Fibroblast of peridontal ligament (primary cell): ENCODE data around the gene SAP25.
"Not testable (repeated sequence)": the region's sequence is repeated elsewhere in the genome, so short reads cannot be mapped to it uniquely, and the experiment has no call there.

Experiments used
- DNase-seq: peaks from one replicate; pipeline ENCODE4 v3.0.0-alpha.2; 2010; ENCODE audit errors: extremely low read depth

Gene SAP25

DNA sequence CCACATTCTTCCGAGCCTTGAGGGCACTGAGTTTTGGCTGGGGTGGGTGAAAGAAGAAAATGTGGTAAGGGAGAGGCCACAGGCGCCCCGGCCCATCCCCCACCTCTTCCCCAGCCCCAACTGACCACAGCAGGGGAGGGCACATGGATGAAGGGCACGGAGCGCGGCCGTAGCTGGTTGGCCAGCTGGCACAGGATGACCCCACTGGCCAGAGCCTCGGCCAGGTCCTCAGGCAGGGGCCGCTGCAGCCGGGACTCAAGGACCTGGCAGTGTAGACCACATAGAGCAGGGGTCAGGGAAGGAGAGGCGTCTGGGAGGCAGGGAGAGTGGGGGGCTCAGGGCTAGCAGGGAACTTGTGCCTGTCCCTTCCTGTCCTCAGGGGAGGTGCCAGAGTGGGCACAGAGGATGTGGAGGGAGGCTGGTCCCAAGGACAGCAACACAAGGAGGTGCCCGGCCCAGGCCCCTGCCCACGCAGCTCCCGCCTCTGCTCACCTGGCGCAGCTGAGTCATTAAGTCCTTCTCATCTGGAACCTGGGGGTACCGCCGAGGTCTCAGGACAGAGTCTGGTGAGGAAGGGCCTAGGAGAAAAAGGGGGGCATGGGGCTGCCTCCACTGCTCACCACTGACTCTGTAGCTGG is 2.2 kb upstream of the SAP25 start:
- no peak for DNase-seq

DNA sequence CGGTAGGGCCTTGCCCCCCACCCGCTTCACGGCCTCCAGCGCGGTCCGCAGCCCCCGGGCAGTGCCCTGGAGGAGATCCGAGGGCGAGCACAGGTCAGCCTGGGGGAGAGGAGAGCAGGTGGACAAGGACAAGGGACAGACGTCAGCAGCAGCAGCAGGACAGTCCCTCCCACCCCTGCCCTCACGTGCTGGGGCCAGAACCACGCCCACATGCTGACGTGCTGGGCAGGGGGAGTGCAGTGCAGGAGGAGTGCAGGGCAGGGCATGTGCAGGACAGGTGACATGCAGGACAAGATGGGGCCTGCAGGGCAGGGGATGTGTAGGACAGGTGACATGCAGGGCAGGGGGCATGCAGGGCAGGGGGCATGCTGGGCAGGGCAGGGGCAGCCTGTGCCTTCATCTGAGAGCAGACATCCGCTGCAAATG is 1.5 kb upstream of the SAP25 start:
- no peak for DNase-seq

DNA sequence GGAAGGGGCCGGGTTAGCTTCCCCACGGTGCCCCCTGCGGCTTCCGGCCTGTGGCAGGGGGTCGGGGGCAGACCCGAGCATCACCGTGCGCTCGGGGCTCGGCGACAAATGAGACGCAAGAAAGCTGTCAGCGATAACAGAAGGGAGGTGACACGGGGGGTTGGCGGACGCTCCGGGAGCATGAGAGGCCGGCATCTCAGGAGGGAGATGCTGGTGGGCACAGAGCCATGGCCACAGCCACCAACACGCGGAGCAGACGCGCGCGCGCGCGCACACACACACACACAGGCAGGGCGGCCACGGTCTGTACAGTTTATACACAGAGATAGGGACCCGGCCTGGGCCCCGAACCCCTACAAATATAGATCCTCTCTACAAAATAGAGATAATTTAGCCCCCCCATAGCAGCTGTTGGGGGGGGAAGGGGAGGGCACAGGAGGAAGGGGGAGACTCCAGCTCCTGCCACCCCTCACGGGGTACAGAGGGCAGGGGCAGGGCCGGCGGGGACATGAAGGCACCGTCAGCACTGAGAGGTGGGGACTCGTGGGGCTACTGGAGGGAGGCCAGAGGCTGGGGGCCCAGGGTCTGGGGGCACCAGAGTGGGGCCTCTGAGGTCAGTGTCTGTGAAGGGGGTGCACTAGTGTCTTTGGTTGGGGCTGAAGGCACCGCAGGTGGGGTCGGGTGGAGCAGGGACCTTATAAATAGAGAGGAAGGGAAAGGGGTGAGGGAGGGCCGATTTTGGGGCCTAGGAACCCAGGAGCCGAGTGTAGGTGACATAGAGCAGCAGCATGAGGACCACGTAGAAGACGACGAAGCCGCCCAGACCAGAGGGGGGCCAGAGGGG is 884 bp upstream of the SAP25 start:
- DNase-seq, result no peak

DNA sequence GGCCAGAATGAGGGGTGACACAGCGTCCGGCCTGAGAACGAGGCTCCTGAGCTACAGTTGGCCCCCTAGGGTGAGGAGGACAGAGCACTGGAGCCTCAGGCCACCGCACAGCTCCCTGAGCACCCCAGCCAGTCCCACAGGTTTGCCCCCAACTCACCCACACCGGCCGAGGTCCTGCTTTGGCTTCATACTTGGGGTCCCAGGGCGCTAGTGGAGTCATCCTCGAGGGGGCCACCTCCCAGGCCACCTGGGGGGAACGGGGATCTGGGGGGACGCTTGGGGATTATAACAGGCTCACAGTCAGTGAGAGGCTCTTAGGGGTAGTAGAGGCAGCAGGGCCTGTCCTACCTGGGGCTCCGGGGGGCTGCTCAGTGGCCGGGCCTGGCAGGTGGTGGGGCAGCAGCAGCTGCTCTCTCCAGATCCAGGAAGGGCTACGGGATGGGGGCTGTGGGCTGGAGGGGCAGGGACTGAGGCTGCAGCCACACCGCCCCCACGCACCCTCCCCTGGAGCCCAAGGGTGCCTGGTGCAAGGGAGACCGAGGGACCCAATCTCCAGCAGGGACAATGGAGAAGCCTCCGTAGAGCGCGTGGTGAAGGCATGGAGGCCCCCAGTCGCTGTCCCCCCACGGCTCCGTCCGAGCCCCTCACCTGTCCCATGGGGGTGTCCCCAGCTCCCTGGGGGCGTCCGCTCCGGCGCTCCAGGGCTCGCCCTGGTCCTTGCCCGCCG is 588 bp downstream of the SAP25 start:
- no peak for DNase-seq

DNA sequence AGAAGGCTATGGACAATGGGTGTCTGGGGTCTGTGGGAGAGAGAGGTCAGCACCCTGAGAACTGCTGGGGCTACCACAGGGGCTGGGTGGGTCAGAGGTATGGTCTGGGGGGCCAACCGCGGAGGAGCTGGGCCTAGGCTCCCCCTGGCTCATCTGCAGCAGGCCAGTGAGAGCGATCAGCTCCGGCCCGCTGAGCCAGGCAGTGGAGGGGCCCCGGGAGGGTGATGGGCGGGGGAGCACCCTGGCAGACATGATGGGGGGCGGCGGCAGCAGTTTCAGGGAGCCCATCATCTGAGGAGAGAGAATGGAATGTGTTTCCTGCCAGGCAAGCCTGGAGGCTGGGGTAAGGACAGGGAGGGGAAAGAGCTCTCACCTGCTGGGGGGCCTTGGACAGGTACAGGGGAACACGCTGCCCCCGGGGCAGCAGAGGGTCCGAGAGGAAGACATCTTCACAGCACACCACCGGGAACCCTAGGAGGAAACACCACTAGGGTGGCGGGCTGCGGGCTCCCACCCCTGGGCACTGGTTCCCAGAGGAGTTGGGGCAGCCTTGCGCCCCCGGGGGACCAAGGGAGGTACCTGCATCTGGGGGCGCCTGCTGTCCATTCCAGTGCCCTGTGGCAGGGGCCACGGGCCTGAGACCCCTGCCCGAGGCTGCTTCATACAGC is 1.3 kb downstream of the SAP25 start:
- no peak for DNase-seq

DNA sequence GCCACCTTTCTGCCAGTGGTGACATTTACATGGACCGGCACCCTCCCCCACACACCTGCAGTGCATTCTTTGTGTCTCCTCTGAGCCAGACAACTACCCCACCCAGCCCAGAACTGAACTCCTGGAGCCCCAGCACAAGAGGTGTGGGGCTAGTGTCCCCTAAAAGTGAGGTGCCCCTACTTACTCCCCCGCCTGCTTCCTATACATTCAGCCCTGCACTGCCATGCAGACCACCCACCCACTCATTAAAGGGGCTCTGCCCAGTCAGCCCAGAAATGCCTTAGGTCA is 1.9 kb downstream of the SAP25 start:
- DNase-seq, result no peak

DNA sequence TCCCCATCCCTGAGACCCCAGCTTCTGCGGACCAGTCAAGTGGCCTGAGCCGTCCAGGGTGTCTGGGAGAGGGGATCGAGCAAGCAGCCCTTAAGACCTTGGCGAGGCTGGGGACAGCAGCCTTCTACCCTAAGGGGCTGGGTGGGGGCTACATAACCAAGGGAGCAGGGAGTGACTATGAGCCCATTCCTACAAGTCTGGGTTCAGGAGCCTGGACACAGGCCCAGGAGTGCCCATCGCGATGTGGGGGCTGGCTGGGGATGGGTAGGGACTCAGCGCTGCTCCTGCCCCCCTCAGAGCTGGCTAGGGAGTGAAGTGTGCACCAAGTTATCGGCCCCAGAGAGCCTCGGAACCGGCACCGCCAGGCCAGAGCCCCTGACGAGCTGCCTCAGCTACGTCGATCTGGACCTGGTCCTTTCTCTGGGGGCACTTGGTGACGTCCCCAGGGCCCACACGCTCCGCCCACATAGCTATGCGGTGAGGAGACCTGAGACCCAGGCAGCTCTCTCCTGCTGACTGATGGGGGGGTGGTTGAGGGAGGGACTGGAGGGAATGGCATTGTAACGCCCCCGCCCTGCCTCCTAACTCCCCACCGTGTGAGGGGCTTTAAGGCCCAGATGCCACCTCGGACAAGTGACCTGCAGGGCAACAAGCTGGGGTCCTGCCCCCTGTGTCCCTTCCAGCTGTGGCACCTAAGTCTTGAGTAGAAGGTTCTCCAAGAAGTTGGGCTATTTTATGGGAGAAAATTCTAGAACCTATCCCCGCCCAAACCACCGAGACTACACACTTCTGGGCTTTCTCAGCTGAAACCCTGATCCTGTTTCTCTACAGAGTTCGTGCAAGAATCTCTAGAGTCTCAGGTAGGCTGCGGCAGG is 2.5 kb downstream of the SAP25 start:
- no peak for DNase-seq

DNA sequence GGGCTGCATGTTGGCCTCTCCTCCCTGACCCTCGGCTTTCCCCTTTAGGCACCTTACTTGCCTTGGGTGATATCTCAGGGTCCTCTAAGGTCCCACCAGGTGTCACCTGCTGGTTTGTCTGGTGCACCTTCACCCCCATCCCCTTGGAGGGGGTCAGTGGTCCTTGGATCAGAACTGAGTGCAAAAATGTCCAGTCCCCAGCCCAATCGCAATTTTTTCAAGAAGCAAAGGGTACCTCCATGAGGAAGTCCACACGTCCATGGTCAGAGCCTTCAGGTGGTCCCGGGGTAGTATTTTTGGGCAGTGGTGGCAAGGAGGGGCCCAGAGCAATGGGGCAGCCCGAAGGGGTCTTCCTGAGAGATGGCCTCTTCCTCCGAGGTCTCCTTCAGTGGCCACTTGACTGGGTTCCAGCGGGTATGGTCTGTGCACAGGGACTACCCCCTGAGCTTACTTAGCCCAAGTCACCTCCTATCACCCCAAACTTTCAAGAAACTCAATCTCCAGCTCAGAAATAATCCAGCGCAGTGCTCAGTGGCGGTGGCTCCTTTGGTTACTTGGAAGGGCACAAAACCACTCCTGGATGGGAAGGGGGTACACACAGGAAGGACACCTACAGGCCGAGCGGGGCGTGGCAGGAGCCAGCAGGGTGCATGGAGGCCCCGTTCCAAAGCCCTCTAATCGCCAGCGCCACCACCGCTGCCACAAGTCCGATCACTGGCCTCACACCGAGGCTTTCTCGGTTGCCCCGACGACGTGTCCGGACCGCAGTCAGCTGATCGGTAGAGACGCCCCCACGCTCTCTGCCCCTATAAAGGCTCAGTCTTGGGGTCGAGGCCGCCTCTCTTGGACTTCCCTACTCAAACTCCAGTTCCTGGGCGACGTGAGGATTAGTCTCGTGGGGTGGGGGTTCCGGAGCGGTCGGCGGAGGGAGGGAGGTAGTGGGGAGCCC is 4.5 kb downstream of the SAP25 start:
- DNase-seq, result no peak

DNA sequence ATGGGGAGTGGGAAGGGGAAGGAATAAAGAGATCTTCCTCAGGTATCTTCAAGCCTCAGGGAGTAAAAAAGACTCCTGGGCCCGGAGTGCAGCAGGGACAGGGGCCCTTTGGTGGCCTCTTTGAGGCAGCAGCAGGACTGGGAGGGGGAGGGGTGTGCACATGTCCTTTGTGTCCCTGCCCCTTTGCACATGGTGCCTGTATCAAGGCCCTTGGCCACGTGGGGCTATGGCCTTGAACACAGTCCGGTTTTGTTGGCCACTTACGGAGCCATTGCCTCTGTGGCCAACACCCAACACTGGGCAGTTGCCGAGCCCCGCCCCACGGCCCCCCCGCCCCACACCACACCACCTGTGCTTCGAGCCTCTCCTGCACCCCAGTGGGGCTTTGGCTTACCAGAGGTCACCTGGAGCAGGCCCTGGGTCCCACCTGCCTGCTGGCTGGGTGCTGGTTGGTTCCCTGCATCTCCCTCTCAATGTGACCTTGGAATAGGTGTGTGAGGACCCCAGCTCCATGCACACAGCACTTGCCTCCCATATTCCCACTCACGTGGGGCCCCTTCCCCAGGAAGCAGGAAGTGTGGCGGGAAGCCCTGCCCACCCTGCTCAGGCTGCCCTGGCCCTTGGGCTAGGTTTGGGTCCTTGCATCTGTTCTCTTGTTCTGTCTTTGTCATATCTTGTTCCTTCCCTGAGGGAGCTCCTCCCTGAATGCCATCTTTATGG is 5.4 kb downstream of the SAP25 start:
- no peak for DNase-seq

DNA sequence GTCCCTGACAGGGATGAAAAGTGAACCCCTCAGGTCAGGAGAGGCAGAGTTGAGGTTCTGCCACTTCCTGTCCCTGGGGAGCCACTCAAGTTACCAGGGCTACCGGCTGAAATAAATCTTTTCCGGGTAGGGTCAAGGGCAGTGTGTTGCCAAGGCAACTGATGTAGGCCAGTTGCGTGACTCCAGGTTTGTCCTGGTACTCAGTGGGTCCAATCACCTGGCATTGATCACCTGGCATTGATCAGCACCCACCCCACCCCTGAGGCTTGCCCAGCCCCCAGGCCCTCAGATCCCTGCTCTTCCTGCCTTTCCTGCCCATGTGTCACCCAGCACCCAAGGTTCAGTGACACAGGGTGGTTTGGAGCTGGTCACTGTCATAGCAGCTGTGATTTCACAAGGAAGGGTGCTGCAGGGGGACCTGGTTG is 5.9 kb downstream of the SAP25 start:
- DNase-seq, result no peak

DNA sequence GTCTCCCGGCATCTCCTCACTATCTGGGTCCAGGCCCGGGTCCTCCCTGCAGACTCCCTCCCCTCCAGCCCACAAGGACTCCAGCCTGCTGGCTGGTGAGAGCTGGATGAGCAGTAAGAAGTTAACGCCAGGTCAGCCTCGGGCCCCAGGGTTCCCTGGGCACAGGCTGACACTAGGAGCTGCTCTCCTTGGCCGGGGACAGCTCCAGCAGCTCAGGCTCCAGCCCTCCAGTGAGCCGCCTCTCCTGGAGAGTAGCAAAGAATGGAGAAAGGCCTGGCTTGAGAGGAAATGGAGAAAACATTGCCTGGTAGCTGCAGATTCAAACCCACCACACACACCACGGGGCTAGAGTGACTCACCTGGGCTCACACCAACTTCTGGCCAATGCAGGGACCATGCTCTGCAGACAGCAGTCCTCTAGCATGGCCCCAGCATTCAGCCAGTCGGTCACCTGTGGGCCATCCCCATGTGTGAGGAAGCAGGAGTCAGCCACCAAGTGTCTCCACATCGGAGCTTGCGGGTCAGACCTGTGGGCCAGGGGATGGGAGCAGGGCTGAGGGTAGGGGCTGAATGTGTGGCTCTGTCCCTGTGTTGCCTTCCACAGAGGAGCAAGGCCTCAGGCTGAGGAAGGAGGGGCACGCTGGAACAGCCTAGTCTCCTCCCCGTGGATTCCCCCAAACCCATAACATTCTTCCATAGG is 6.5 kb downstream of the SAP25 start:
- no peak for DNase-seq

DNA sequence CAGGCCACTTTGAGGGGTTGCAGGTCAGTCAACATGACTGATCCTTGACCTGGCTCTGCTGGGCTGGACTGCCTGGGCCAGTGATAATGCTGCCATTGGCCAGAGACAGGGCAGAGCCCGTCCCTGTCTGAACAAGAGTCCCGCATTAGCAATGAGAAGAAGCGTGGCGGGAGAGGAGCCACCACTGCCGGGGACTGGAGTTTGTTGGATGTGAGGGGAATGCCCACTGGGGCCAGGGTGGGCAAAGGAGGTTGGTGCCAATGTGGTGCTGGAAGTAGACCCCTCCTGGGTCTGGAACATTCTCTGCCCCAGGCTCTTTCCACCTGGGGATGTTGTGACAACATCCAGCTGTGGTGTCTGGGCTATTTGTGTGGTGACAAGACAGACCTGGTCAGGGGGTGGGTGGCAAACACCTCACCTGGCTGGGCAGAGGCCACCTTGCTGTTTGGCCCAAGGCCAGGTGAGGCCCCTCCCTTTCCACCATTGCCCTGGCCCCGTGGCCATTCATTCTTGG is 7.6 kb downstream of the SAP25 start:
- no peak for DNase-seq

DNA sequence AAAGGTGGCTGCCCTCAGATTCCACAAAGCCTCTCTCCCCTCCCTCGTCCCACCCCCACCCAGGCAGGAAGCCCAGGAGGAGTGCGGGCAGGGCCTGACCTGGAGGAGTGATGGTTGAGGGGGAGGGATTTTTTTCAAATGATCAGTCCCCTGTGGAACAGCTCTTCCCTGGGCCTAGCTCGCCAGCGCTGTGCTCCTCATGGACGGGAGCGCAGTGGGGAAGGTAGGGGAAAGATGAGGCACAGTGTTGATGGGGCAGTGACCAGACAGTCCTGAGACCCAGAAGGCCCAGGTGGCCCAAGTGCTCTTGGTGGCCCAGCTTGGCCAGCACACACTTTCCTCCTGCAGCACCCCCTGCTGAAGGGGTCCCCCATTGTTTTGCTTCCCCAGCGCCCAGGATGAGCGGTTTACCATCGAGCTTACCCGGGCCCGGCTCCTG is 8.5 kb downstream of the SAP25 start:
- no peak for DNase-seq

DNA sequence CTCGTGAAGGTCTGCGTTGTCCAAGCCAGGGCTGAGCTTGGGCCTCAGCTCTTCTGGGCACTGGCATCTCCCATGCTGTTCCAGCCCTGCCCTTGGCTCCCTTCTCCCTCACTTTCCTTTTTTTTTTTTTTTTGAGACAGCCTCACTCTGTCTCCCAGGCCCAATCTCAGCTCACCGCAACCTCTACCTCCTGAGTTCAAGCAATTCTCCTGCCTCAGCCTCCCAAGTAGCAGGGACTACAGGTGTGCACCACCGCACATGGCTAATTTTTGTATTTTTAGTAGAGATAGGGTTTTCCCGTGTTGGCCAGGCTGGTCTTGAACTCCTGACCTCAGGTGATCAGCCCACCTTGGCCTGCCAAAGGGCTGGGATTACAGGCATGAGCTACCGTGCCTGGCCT is 9.3 kb downstream of the SAP25 start:
- not testable (repeated sequence) for DNase-seq

DNA sequence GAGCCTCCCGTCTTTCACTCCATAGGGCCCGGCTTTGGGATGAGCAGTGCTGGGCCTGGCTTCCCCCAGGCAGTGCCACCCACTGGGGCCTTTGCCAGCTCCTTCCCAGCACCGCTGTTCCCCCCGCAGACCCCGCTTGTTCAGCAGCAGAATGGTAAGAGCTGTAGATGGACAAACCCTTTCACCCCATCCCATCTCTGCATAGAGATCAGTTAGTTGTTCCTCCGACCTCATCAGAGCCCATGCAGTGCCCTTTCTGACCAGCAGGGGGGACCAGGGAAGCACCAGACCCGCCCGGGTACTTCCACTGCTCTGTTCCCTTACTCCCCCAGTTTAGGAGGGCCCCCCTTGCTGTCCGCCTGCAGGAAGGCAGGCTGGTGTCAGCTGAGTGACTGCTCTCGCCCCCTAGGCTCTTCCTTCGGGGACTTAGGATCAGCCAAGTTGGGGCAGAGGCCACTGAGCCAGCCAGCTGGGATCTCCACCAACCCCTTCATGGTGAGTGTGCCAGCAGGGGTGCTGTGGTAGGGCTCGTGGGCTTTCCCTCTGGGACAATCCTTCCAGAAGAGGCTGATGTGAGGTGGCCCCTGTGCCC is 9.8 kb downstream of the SAP25 start:
- peak; percentile 72 for DNase-seq

DNA sequence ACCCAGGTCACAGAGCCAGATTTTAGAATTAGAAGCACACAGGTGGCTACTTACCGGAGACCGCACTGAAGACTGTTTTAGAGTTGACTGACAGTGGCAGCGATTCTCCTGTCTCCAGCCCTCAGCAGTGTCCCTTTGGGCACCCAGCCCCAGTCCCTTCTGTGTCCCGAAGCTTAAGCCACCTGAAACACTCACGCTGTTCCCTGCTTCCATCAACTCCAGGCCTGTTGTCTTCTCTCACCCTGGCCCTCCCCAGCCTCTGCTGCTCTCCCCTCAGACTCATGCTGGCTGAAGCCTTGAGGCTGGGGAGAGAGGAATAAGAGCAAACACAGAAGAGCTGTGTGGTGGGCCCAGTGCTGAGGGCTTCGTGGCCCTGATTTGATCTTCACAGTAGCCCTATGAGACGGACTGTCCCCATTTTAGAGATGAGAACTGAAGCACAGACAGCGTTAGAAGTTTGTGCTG is 10.6 kb downstream of the SAP25 start:
- no peak for DNase-seq

DNA sequence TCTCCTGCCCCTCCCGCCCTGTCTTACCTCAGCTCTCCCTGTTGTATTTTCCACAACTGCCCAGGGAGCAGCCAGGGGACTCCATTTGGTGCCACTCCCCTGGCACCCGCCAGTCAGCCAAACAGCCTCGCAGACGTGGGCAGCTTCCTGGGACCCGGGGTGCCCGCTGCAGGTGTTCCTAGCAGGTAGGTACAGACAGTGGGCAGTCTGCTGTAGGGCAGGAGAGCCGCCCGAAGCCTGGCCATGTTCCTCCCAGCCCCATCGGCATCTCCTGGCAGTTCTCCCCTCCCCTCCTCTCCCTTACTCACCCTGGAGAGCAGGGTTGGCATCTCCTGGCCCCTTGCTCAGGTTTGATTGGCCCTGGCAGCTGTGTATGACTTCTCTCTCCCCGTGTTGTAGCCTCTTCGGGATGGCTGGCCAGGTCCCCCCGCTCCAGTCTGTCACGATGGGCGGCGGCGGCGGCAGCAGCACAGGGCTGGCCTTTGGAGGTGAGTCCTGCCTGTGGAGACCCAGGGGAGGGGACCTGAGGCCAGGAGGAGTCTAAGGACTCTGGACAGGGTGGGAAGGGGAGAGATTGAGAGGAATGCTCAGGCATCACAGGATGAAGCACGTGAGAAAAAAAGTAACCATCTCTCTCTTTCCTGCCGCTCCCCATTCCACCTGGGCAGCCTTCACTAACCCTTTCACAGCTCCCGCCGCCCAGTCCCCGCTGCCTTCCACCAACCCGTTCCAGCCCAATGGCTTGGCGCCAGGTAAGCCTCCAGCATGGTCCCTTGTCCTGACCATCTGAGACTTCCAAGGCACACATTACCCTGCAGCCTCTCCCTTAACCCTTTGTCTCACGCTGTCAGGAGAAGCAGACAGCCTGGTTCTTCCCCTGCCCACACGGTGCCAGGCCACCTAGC is 11.3 kb downstream of the SAP25 start:
- DNase-seq, result no peak
